OCI-LY7 (cell line): ENCODE measurements around the gene CAPRIN1.

ENCODE experiments used
- EZH2phosphoT487 ChIP-seq: fragments of 200-600 bp; sonication (generic); IDR thresholded peaks from 2 replicates; pipeline ENCODE4 v1.6.1; 2018; ENCODE audit warnings: low read depth, borderline replicate concordance, mild to moderate bottlenecking, mixed run types, antibody characterized with exemption, low read length, moderate library complexity, mixed read lengths
- TF ChIP-seq, protein P1 (sequence below): fragments of 200-600 bp; sonication (generic); conservative IDR thresholded peaks from 2 replicates; pipeline ENCODE4 v1.5.1; 2014; ENCODE audit warnings: mild to moderate bottlenecking, antibody characterized with exemption, low read length, moderate library complexity, mixed read lengths

DNA sequence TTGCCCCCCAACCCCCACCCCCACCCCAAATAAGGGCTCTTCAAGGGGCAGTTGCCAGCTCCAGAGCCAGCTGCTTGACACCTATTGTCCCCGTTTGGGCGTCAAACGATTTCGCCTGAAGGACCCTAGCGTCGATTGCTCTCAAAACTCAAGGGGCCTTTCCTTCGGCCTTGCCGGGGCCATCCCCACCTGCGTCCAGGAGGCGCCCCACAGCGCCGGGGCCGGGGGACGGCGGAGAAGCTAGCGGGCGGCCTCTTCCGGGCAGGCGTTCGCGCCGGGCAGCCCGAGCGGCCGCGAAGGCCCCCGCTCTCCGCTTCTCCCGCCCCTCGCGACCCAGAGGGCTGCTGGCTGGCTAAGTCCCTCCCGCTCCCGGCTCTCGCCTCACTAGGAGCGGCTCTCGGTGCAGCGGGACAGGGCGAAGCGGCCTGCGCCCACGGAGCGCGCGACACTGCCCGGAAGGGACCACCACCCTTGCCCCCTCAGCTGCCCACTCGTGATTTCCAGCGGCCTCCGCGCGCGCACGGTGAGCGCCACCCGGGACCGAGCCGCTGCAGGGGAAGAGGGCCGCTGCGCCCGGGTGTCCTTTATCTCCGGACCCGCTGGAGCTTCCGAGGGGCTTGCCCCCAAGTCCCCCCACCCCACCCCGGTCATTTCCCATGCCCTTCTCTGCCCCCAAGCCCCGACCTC, at the start of gene CAPRIN1:
- TF ChIP-seq, protein P1, sequence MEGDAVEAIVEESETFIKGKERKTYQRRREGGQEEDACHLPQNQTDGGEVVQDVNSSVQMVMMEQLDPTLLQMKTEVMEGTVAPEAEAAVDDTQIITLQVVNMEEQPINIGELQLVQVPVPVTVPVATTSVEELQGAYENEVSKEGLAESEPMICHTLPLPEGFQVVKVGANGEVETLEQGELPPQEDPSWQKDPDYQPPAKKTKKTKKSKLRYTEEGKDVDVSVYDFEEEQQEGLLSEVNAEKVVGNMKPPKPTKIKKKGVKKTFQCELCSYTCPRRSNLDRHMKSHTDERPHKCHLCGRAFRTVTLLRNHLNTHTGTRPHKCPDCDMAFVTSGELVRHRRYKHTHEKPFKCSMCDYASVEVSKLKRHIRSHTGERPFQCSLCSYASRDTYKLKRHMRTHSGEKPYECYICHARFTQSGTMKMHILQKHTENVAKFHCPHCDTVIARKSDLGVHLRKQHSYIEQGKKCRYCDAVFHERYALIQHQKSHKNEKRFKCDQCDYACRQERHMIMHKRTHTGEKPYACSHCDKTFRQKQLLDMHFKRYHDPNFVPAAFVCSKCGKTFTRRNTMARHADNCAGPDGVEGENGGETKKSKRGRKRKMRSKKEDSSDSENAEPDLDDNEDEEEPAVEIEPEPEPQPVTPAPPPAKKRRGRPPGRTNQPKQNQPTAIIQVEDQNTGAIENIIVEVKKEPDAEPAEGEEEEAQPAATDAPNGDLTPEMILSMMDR: no peak
- no peak for TF ChIP-seq EZH2phosphoT487
